Calu3 (cell line): ENCODE results near the gene WDR5. TPM values are rescaled to one million over a fixed set of nuclear protein-coding genes. Genes with fewer than 3 reads are reported as not detected.

Experiments
- BruUV-seq: library from RNA; stranded (reverse); fragments of 400-500 nt; replicated peaks from 2 replicates; lab custom pipeline; 2021; lab: Mats Ljungman, UMichigan
- CTCF ChIA-PET: fragments of 300-600 bp; sonication (Branson Sonifier 250); formaldehyde crosslinking; loops from one replicate; lab custom pipeline; 2022; ENCODE audit warnings: antibody characterized with exemption; lab: Charles Lee
- DNase-seq: peaks from one replicate; pipeline ENCODE4 v3.0.0; 2022
- H3K27ac Mint-ChIP-seq: one replicate; pipeline ENCODE4 v1.8.0; 2022; ENCODE audit warnings: mixed read lengths; ENCODE audit not compliant: unreplicated experiment
- H3K27me3 Mint-ChIP-seq: one replicate; pipeline ENCODE4 v1.8.0; 2022; ENCODE audit warnings: mixed read lengths; ENCODE audit not compliant: unreplicated experiment
- H3K36me3 Mint-ChIP-seq: one replicate; pipeline ENCODE4 v1.8.0; 2022; ENCODE audit warnings: mild to moderate bottlenecking, moderate library complexity, mixed read lengths; ENCODE audit not compliant: insufficient read depth, unreplicated experiment
- H3K4me1 Mint-ChIP-seq: one replicate; pipeline ENCODE4 v1.8.0; 2022; ENCODE audit warnings: mild to moderate bottlenecking, low read depth, mixed read lengths; ENCODE audit not compliant: unreplicated experiment
- H3K4me3 Mint-ChIP-seq: one replicate; pipeline ENCODE4 v1.8.0; 2022; ENCODE audit warnings: mild to moderate bottlenecking, low read depth, moderate library complexity, mixed read lengths; ENCODE audit not compliant: unreplicated experiment
- H3K9me3 Mint-ChIP-seq: one replicate; pipeline ENCODE4 v1.8.0; 2022; ENCODE audit warnings: low read depth, mixed read lengths; ENCODE audit not compliant: unreplicated experiment
- intact Hi-C: fragments of 100-400 bp; cut with micrococcal nuclease; formaldehyde crosslinking; loops from one replicate; pipeline ENCODE4 v1.10.0; 2022; ENCODE audit not compliant: unreplicated experiment
- total RNA-seq: library from RNA; stranded (reverse); gene quantifications from 2 replicates; pipeline ENCODE4 v1.2.3, GENCODE V29; 2022
- TF ChIP-seq, protein P1 (sequence below): fragments of 200-600 bp; IDR thresholded peaks from one replicate; pipeline ENCODE4 v1.8.0; 2022; ENCODE audit warnings: antibody characterized with exemption; ENCODE audit not compliant: unreplicated experiment

The WDR5 gene
- total RNA-seq, 1 experiment from 2014 or later, result 27.5 TPM

DNA sequence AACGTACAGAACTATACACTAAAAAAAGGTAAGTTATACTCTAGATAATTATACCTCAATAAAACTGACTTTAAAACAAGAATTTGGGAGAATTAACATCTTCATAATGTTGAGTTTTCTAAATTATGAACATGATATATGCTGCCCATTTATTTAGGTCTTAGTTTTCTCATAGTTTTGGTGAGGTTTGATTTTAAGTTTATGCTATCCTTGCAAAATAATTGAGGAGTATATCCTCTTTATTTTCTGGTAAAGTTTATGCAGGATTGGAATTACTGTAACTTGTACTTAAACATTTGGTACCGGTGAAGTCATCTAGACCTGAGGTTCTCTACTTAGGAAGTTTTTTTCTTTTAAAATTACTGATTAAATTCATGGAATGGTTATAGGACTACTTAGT is 67.3 kb downstream of the WDR5 start:
- CTCF ChIA-PET, result interaction anchor here (0.7 kb wide), 1 partner anchor 232 kb away, joined by 3 read pairs; no protein-coding TSS in a partner anchor
- Mint-ChIP-seq H3K9me3 (no peaks in the 10 kb centered on the region), H3K27ac (no peak overlapping the region), H3K36me3 (no peaks in the 10 kb centered on the region), H3K4me1 (peaks cover 9% of the 10 kb centered on the region), H3K4me3 (no peak overlapping the region), H3K27me3 (peaks cover 52% of the 10 kb centered on the region)
- TF ChIP-seq, protein P1, sequence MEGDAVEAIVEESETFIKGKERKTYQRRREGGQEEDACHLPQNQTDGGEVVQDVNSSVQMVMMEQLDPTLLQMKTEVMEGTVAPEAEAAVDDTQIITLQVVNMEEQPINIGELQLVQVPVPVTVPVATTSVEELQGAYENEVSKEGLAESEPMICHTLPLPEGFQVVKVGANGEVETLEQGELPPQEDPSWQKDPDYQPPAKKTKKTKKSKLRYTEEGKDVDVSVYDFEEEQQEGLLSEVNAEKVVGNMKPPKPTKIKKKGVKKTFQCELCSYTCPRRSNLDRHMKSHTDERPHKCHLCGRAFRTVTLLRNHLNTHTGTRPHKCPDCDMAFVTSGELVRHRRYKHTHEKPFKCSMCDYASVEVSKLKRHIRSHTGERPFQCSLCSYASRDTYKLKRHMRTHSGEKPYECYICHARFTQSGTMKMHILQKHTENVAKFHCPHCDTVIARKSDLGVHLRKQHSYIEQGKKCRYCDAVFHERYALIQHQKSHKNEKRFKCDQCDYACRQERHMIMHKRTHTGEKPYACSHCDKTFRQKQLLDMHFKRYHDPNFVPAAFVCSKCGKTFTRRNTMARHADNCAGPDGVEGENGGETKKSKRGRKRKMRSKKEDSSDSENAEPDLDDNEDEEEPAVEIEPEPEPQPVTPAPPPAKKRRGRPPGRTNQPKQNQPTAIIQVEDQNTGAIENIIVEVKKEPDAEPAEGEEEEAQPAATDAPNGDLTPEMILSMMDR, result no peak
- DNase-seq, result no peak
- BruUV-seq, result no TSS peak
- intact Hi-C loops, result no loop called here

DNA sequence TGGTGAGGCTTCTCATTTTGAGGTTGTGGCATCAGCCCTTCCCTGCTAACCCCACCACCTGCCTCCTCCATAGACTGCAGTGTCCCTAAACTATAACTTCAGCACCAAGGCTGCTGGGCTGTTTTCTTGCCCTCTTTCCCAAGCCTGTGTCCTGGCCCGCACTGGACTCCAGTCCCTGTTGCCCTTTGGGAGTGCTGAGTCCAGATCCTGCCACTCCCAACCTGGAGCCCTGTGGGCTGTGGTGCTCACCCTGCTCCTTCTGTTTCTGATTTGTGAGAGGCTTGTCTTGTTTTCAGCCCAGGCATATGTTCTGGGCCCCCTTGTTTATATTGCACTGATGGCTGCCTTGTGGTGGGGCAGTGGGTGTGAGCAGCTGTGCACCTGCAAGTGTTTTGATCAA is 68.2 kb downstream of the WDR5 start:
- Mint-ChIP-seq H3K4me1 (peaks cover 9% of the 10 kb centered on the region), H3K4me3 (no peak overlapping the region), H3K27ac (no peak overlapping the region), H3K9me3 (no peaks in the 10 kb centered on the region), H3K27me3 (peaks cover 44% of the 10 kb centered on the region), H3K36me3 (no peaks in the 10 kb centered on the region)
- BruUV-seq, result no TSS peak
- intact Hi-C loops, result no loop called here
- TF ChIP-seq, protein P1, result no peak
- DNase-seq, result no peak
- CTCF ChIA-PET, result no interaction called here

DNA sequence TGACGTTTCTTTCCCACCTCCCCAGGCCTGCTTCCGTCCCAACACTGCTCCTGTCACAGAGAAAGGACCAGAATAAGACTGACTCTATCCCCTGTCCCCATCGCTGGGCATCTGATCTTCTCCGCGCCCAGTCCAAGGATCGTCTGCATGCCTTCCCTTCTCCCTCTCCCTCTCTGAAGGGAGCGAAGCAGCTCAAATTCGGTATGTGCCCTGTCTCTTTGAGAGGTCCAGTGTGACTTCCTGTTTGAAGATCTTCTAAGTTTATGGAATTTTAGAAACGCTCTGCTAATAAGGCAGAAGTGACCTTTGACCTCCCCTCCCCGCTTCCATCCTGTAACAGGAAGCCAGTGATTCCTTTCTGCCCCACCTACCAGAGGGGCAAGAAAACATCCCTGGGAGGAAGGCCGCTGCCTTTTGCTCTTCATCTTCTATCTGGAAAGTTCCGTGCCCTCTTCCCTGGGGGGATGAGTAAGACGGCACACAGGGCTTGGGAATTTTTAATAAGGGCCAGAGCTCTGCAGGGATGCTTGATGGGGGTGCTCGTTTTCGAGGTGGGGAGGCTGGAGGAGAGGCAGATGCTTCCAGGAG is 69.2 kb downstream of the WDR5 start:
- no peak overlapping the region for H3K4me3 Mint-ChIP-seq
- H3K4me1 Mint-ChIP-seq, result peaks cover 9% of the 10 kb centered on the region
- CTCF ChIA-PET, result no interaction called here
- TF ChIP-seq, protein P1, result no peak
- H3K27me3 Mint-ChIP-seq, result peaks cover 42% of the 10 kb centered on the region
- no TSS peak for BruUV-seq
- no peak for DNase-seq
- H3K27ac Mint-ChIP-seq, result no peak overlapping the region
- no peaks in the 10 kb centered on the region for H3K36me3 Mint-ChIP-seq
- H3K9me3 Mint-ChIP-seq, result no peaks in the 10 kb centered on the region
- intact Hi-C loops, result no loop called here

DNA sequence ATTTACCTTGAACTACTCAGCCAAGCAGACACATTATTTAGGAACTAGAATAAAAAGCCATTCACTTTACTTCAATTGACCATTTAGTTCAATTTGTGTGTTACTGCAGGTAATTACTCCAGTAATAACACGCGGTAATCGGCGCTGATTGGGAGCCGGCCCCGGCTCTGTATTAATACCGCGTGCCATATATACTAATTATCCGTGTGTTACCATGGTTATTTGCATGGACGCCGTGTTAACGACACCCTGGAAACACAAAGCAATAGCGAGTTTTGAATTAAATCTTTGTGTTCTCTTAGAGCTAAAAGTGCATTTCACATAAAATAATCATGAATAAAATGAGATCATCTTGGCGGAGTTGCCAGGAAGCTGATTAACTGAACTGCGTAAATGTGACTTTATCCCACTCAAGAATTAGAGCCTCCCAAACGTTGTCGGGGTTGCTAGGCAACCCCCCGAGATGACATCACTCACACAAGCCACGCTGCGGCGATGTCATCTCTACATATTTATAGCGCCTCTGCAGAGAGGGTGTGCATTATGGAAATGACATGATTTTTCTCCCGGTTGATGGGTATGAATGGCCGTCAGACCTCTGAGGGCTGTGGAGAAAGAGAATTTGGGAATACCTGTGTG is 69.9 kb downstream of the WDR5 start:
- peaks cover 38% of the 10 kb centered on the region for H3K27me3 Mint-ChIP-seq
- no peak overlapping the region for H3K27ac Mint-ChIP-seq
- no TSS peak for BruUV-seq
- CTCF ChIA-PET, result no interaction called here
- no peaks in the 10 kb centered on the region for H3K9me3 Mint-ChIP-seq
- DNase-seq, result no peak
- H3K4me1 Mint-ChIP-seq, result peaks cover 9% of the 10 kb centered on the region
- intact Hi-C loops, result no loop called here
- TF ChIP-seq, protein P1, result no peak
- H3K36me3 Mint-ChIP-seq, result no peaks in the 10 kb centered on the region
- H3K4me3 Mint-ChIP-seq, result no peak overlapping the region
